IMR-90 (cell line): Measurements from ENCODE around the gene ATP1A3. TPM values are rescaled to one million over a fixed set of nuclear protein-coding genes. Genes with fewer than 3 reads are reported as not detected.

Experiments used
- ATAC-seq: fragments of 200-7000 bp; cut with Tn5 transposase; 2 replicates; pipeline ENCODE4 v1.9.1; 2020; ENCODE audit warnings: low read depth, mild to moderate bottlenecking, moderate library complexity
- BruUV-seq: library from RNA; stranded (reverse); fragments of 400-500 nt; replicated peaks from 2 replicates; lab custom pipeline; 2021; lab: Mats Ljungman, UMichigan
- CTCF ChIA-PET: fragments of 300-600 bp; formaldehyde crosslinking; extraction: SDS; loops from one replicate; lab custom pipeline; 2021; ENCODE audit warnings: antibody characterized with exemption; lab: Yijun Ruan, JAX
- POLR2A ChIA-PET: fragments of 300-600 bp; sonication (Branson Sonifier 250); formaldehyde crosslinking; loops from one replicate; lab custom pipeline; 2022; ENCODE audit warnings: antibody characterized with exemption; ENCODE audit not compliant: unreplicated experiment; lab: Charles Lee
- DNase-seq: peaks from one replicate; pipeline ENCODE4 v3.0.0; 2013
- H2AFZ ChIP-seq: replicated peaks from 2 replicates; pipeline ENCODE3; 2013; ENCODE audit warnings: low read length, mild to moderate bottlenecking; ENCODE audit not compliant: poor library complexity
- H2AK5ac ChIP-seq: 2 replicates; pipeline ENCODE4 v1.6.1; 2013; ENCODE audit warnings: low read depth, low read length, inconsistent platforms
- H2AK9ac ChIP-seq: replicated peaks from 2 replicates; pipeline ENCODE3; 2013; ENCODE audit warnings: mild to moderate bottlenecking, low read depth, low read length, moderate library complexity; ENCODE audit not compliant: poor library complexity
- H2BK120ac ChIP-seq: 2 replicates; pipeline ENCODE4 v1.6.1; 2013; ENCODE audit warnings: low read depth, low read length, inconsistent platforms
- H2BK15ac ChIP-seq: 3 replicates; pipeline ENCODE4 v1.6.1; 2013; ENCODE audit warnings: low read depth, low read length, inconsistent platforms
- H2BK20ac ChIP-seq: 2 replicates; pipeline ENCODE4 v1.6.1; 2013; ENCODE audit warnings: low read depth, mild to moderate bottlenecking, inconsistent platforms, low read length, moderate library complexity
- H2BK5ac ChIP-seq: 2 replicates; pipeline ENCODE4 v1.6.1; 2013; ENCODE audit warnings: mild to moderate bottlenecking, low read depth, low read length, inconsistent platforms; ENCODE audit not compliant: poor library complexity, severe bottlenecking
- H3K14ac ChIP-seq: replicated peaks from 2 replicates; pipeline ENCODE4 v1.6.1; 2013; ENCODE audit warnings: low read depth, low read length, inconsistent platforms
- H3K18ac ChIP-seq: 2 replicates; pipeline ENCODE4 v1.6.1; 2013; ENCODE audit warnings: low read depth, low read length, control low read depth
- H3K23ac ChIP-seq: 2 replicates; pipeline ENCODE4 v1.6.1; 2013; ENCODE audit warnings: low read depth, low read length, inconsistent platforms
- H3K27ac ChIP-seq: 2 replicates; pipeline ENCODE4 v1.5.1; 2013; ENCODE audit warnings: mild to moderate bottlenecking, control low read depth, low read length; ENCODE audit not compliant: insufficient read depth
- H3K27me3 ChIP-seq: 2 replicates; pipeline ENCODE4 v1.6.1; 2013; ENCODE audit warnings: low read length; ENCODE audit not compliant: control insufficient read depth, insufficient read depth
- H3K36me3 ChIP-seq: 2 replicates; pipeline ENCODE4 v1.6.1; 2013; ENCODE audit warnings: low read length, mixed read lengths; ENCODE audit not compliant: control insufficient read depth, insufficient read depth
- H3K4ac ChIP-seq: 2 replicates; pipeline ENCODE4 v1.6.1; 2013; ENCODE audit warnings: low read depth, low read length, inconsistent platforms
- H3K4me1 ChIP-seq: 2 replicates; pipeline ENCODE4 v1.6.1; 2013; ENCODE audit warnings: low read length, mixed read lengths; ENCODE audit not compliant: control insufficient read depth, insufficient read depth
- H3K4me2 ChIP-seq: 2 replicates; pipeline ENCODE4 v1.6.1; 2013; ENCODE audit warnings: low read depth, mild to moderate bottlenecking, control low read depth, low read length, moderate library complexity
- H3K4me3 ChIP-seq: 2 replicates; pipeline ENCODE4 v1.5.1; 2013; ENCODE audit warnings: low read depth, mild to moderate bottlenecking, control low read depth, low read length, moderate library complexity; ENCODE audit not compliant: insufficient read depth
- H3K56ac ChIP-seq: 2 replicates; pipeline ENCODE4 v1.6.1; 2013; ENCODE audit warnings: low read length, inconsistent platforms; ENCODE audit not compliant: insufficient read depth; ENCODE audit errors: extremely low read depth
- H3K79me1 ChIP-seq, 2 experiments: 2 replicates each; pipeline ENCODE4 v1.6.1; 2013; ENCODE audit warnings: low read length in 2 of 2, inconsistent platforms in 1 of 2, low read depth in 1 of 2
- H3K9ac ChIP-seq: 2 replicates; pipeline ENCODE4 v1.6.1; 2013; ENCODE audit warnings: low read depth, low read length, control low read depth
- H3K9me1 ChIP-seq: 2 replicates; pipeline ENCODE4 v1.6.1; 2013; ENCODE audit warnings: low read length, inconsistent platforms; ENCODE audit not compliant: insufficient read depth
- H3K9me3 ChIP-seq: 2 replicates; pipeline ENCODE4 v1.6.1; 2013; ENCODE audit warnings: low read length; ENCODE audit not compliant: control insufficient read depth, insufficient read depth
- H4K20me1 ChIP-seq: 2 replicates; pipeline ENCODE4 v1.6.1; 2013; ENCODE audit warnings: low read length, inconsistent platforms; ENCODE audit not compliant: insufficient read depth
- H4K5ac ChIP-seq: 2 replicates; pipeline ENCODE4 v1.6.1; 2013; ENCODE audit warnings: mild to moderate bottlenecking, low read depth, low read length, control low read depth
- H4K8ac ChIP-seq, 2 experiments: 2 replicates each; pipeline ENCODE4 v1.6.1; 2013; ENCODE audit warnings: low read depth in 2 of 2, low read length in 2 of 2, control low read depth in 1 of 2, inconsistent platforms in 1 of 2
- H4K91ac ChIP-seq: 2 replicates; pipeline ENCODE4 v1.6.1; 2013; ENCODE audit warnings: low read depth, low read length, inconsistent platforms; ENCODE audit not compliant: insufficient read depth
- BHLHE40 ChIP-seq: fragments of 150-350 bp; IDR thresholded peaks from 2 replicates; pipeline ENCODE4 v1.6.1; 2016; ENCODE audit warnings: mild to moderate bottlenecking, low read depth, low read length
- CEBPB ChIP-seq: IDR thresholded peaks from 2 replicates; pipeline ENCODE4 v1.6.1; 2012; ENCODE audit warnings: low read depth, low read length, improper control_type of control experiment
- CHD1 ChIP-seq: IDR thresholded peaks from 2 replicates; pipeline ENCODE4 v1.6.1; 2012; ENCODE audit warnings: low read depth, low read length, improper control_type of control experiment
- ELK1 ChIP-seq: fragments of 150-350 bp; IDR thresholded peaks from 2 replicates; pipeline ENCODE4 v1.6.1; 2016; ENCODE audit warnings: low read depth, mild to moderate bottlenecking, low read length, moderate library complexity, borderline replicate concordance
- MAFK ChIP-seq: IDR thresholded peaks from 2 replicates; pipeline ENCODE4 v1.6.1; 2012; ENCODE audit warnings: low read depth, low read length, improper control_type of control experiment
- MAZ ChIP-seq: IDR thresholded peaks from 2 replicates; pipeline ENCODE4 v1.6.1; 2012; ENCODE audit warnings: low read depth, mild to moderate bottlenecking, low read length, improper control_type of control experiment, moderate library complexity, borderline replicate concordance
- MXI1 ChIP-seq: IDR thresholded peaks from 2 replicates; pipeline ENCODE4 v1.6.1; 2012; ENCODE audit warnings: low read depth, mild to moderate bottlenecking, low read length, moderate library complexity, borderline replicate concordance
- NFE2L2 ChIP-seq: fragments of 150-350 bp; IDR thresholded peaks from 2 replicates; pipeline ENCODE4 v1.6.1; 2016; ENCODE audit warnings: low read depth, mild to moderate bottlenecking, low read length
- POLR2A ChIP-seq: IDR thresholded peaks from 2 replicates; pipeline ENCODE4 v1.6.1; 2012; ENCODE audit warnings: mild to moderate bottlenecking, low read depth, low read length
- RAD21 ChIP-seq: IDR thresholded peaks from 2 replicates; pipeline ENCODE4 v1.6.1; 2012; ENCODE audit warnings: low read length, improper control_type of control experiment
- RCOR1 ChIP-seq: IDR thresholded peaks from 2 replicates; pipeline ENCODE4 v1.6.1; 2012; ENCODE audit warnings: mild to moderate bottlenecking, low read length, improper control_type of control experiment; ENCODE audit not compliant: insufficient replicate concordance
- RFX5 ChIP-seq: IDR thresholded peaks from 2 replicates; pipeline ENCODE4 v1.8.0; 2012; ENCODE audit warnings: low read depth, mild to moderate bottlenecking, low read length, moderate library complexity
- SMC3 ChIP-seq: fragments of 150-350 bp; IDR thresholded peaks from 2 replicates; pipeline ENCODE4 v1.6.1; 2016; ENCODE audit warnings: low read depth, mild to moderate bottlenecking, antibody characterized with exemption, low read length, moderate library complexity
- USF2 ChIP-seq: fragments of 150-350 bp; IDR thresholded peaks from 2 replicates; pipeline ENCODE4 v1.6.1; 2017; ENCODE audit warnings: mild to moderate bottlenecking, antibody characterized with exemption, low read length, low read depth
- WGBS, 2 experiments: methylation state at CpG; one replicate each; pipeline versions ENCODE4 v1.1.5 to v1.1.7; 2013; ENCODE audit warnings: missing lambda C conversion rate in 2 of 2; ENCODE audit not compliant: insufficient read length in 1 of 2; ENCODE audit errors: extremely low coverage in 2 of 2; 5-methylcytosine and 5-hydroxymethylcytosine counted together
- dilution Hi-C: fragments of 300-500 bp; cut with HindIII; formaldehyde crosslinking; loops from one replicate; pipeline ENCODE4 v1.14.3; 2018; ENCODE audit warnings: low sequenced_read_pairs; ENCODE audit not compliant: unreplicated experiment
- in situ Hi-C: fragments of 300-500 bp; cut with MboI; formaldehyde crosslinking; loops from 3 replicates; pipeline ENCODE4 v1.14.3; 2019; ENCODE audit warnings: low sequenced_read_pairs, inconsistent platforms, mixed read lengths
- intact Hi-C: fragments of 100-400 bp; cut with micrococcal nuclease; formaldehyde crosslinking; loops from 2 replicates; pipeline ENCODE4 v1.10.0; 2022
- polyA plus RNA-seq, 3 experiments: library from polyadenylated mRNA; depleted of rRNA; stranded (reverse); fragments of >200 nt; gene quantifications; 2 replicates each; pipeline ENCODE4 v1.2.3, GENCODE V29; 2012; ENCODE audit warnings: low replicate concordance in 1 of 3
- total RNA-seq: library from RNA; depleted of rRNA; stranded (reverse); fragments of >200 nt; gene quantifications from 2 replicates; pipeline ENCODE4 v1.2.3, GENCODE V29; 2012
- TF ChIP-seq, protein P1 (sequence below): conservative IDR thresholded peaks from 2 replicates; pipeline ENCODE4 v1.5.1; 2012; ENCODE audit warnings: mild to moderate bottlenecking, low read depth, low read length, improper control_type of control experiment

Gene ATP1A3
- total and polyA plus RNA-seq, 2 of the 4 experiments (the other 2 are of a cell fraction), result under 0.01 to 0.12 TPM

GRCh38 chr19:41951686-41952172 is 42.3 kb downstream of the ATP1A3 start:
- H2AK9ac ChIP-seq, result peak overlapping the region; percentile 94
- peak overlapping the region; percentile 55; the same call in 1 of the 2 replicates for H3K9ac ChIP-seq
- H3K9me1 ChIP-seq, result no peaks in the 10 kb centered on the region; the same call in 1 of the 2 replicates
- H4K5ac ChIP-seq, result no peak overlapping the region
- no peak overlapping the region for H3K23ac ChIP-seq
- H3K4me1 ChIP-seq, result 0 out of 2 replicates have a peak, but pooled peaks cover 2% of the 10 kb centered on the region
- in situ Hi-C loops, result no loop called here
- H2BK120ac ChIP-seq, result no peak overlapping the region
- dilution Hi-C loops, result no loop called here
- no TSS peak for BruUV-seq
- H3K27ac ChIP-seq, result no peak overlapping the region
- no peak overlapping the region for H3K14ac ChIP-seq
- 0% methylated on average over 3 of the region's 12 CpGs; no CpG with 5 or more reads in 1 of the 2 experiments for WGBS, 2 experiments
- intact Hi-C loops, result loop anchor here (1.0 to 10.0 kb wide), 2 partner anchors 78 to 157 kb away; partner anchors contain the start of gene CEACAM3
- H3K36me3 ChIP-seq, result peaks cover 10% of the 10 kb centered on the region; the same call in 1 of the 2 replicates
- no peaks in the 10 kb centered on the region for H3K79me1 ChIP-seq
- H2BK20ac ChIP-seq, result no peak overlapping the region
- ChIA-PET CTCF (interaction anchor here (0.6 to 1.7 kb wide), 2 partner anchors 10 to 15 kb away, joined by 3 to 5 read pairs; no protein-coding TSS in a partner anchor), POLR2A (no interaction called here)
- H2BK5ac ChIP-seq, result no peak overlapping the region
- H3K4me2 ChIP-seq, result peak overlapping the region; percentile 67
- H2AFZ ChIP-seq, result peak overlapping the region; percentile 95
- H2AK5ac ChIP-seq, result peak overlapping the region; percentile 37; the same call in 1 of the 2 replicates
- H4K20me1 ChIP-seq, result peaks cover 1% of the 10 kb centered on the region; the same call in 1 of the 2 replicates
- ATAC-seq, result peak; percentile 98
- H3K9me3 ChIP-seq, result no peaks in the 10 kb centered on the region
- H4K8ac ChIP-seq, result peak overlapping the region in 1 of 2 experiments; percentile 84; a peak in 1 of 4 replicates
- H4K91ac ChIP-seq, result no peak overlapping the region
- peak; percentile 65 for DNase-seq
- no peaks in the 10 kb centered on the region for H3K27me3 ChIP-seq
- H3K18ac ChIP-seq, result no peak overlapping the region
- no peak overlapping the region for H3K4me3 ChIP-seq
- no peak overlapping the region for H3K4ac ChIP-seq
- no peak overlapping the region for H3K56ac ChIP-seq
- no peak overlapping the region for H2BK15ac ChIP-seq
- no peak for TF ChIP-seq MXI1
- no peak for TF ChIP-seq RCOR1
- 0 out of 2 replicates have a peak, but pooled peaks have one; percentile 9 for TF ChIP-seq MAZ
- no peak for TF ChIP-seq USF2
- no peak for TF ChIP-seq NFE2L2
- TF ChIP-seq MAFK, result no peak
- TF ChIP-seq BHLHE40, result peak; percentile 17; the same call in 1 of the 2 replicates
- TF ChIP-seq RFX5, result no peak
- TF ChIP-seq CHD1, result no peak
- no peak for TF ChIP-seq ELK1
- TF ChIP-seq POLR2A, result no peak
- peak; percentile 86 for TF ChIP-seq RAD21
- TF ChIP-seq, protein P1, sequence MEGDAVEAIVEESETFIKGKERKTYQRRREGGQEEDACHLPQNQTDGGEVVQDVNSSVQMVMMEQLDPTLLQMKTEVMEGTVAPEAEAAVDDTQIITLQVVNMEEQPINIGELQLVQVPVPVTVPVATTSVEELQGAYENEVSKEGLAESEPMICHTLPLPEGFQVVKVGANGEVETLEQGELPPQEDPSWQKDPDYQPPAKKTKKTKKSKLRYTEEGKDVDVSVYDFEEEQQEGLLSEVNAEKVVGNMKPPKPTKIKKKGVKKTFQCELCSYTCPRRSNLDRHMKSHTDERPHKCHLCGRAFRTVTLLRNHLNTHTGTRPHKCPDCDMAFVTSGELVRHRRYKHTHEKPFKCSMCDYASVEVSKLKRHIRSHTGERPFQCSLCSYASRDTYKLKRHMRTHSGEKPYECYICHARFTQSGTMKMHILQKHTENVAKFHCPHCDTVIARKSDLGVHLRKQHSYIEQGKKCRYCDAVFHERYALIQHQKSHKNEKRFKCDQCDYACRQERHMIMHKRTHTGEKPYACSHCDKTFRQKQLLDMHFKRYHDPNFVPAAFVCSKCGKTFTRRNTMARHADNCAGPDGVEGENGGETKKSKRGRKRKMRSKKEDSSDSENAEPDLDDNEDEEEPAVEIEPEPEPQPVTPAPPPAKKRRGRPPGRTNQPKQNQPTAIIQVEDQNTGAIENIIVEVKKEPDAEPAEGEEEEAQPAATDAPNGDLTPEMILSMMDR, result peak; percentile 83
- TF ChIP-seq SMC3, result peak; percentile 74
- TF ChIP-seq CEBPB, result no peak
